ENCODE measurements around the gene CALN1. TPM values are rescaled to one million over a fixed set of nuclear protein-coding genes. Genes with fewer than 3 reads are reported as not detected.
A peak's percentile ranks its signal among the peaks of the same experiment; 100 is the strongest.

CALN1 gene
- polyA plus RNA-seq, 3 donors: under 0.01 TPM; not detected in 2

GRCh38 chr7:72058579-72058978 lies 353.6 kb downstream of the CALN1 start:
- H3K36me3 Mint-ChIP-seq: peaks cover 0 to 7% of the 10 kb centered on the region in 2 donors
- H3K9ac ChIP-seq (ENCODE audit: insufficient read depth, low read length, poor library complexity, severe bottlenecking): peak overlapping the region; percentile 55
- intact Hi-C loops (cut with micrococcal nuclease): no loop called here
- peak overlapping the region; percentile 46 to 95 (median 84) for H3K4me3 ChIP-seq (replicated peaks in 1 of 3; ENCODE audit: low read depth in 2 of 3, low read length in 3 of 3)
- peaks cover 32% of the 10 kb centered on the region for H3K4me1 Mint-ChIP-seq
- peak overlapping the region; percentile 45 to 72 (median 65) for H3K27ac Mint-ChIP-seq
- peak overlapping the region; percentile 81 to 92 for H3K4me3 Mint-ChIP-seq
- WGBS (ENCODE audit: insufficient coverage): 0% methylated on average over 6 of the region's 8 CpGs
- H3K27me3 Mint-ChIP-seq (ENCODE audit: low read depth in 3 of 3): peaks cover 0 to 1% (median 0%) of the 10 kb centered on the region in 3 donors
- peaks cover 9 to 13% (median 11%) of the 10 kb centered on the region in 7 donors for H3K9me3 Mint-ChIP-seq
- no peaks in the 10 kb centered on the region for H3K36me3 ChIP-seq (replicated peaks in 1 of 2; ENCODE audit: control insufficient read depth in 1 of 2, insufficient read depth in 2 of 2, low read length in 2 of 2)
- no peaks in the 10 kb centered on the region for H3K79me2 ChIP-seq (ENCODE audit: insufficient read depth, low read length)
- peak overlapping the region; percentile 44 to 72 for H3K27ac ChIP-seq (ENCODE audit: low read depth in 1 of 2, low read length in 2 of 2)
- peaks cover 20 to 34% of the 10 kb centered on the region in 2 donors for H3K4me1 ChIP-seq (ENCODE audit: control insufficient read depth in 1 of 2, insufficient read depth in 2 of 2, low read length in 2 of 2)
- H3K27me3 ChIP-seq (ENCODE audit: control insufficient read depth in 2 of 2, insufficient read depth in 2 of 2, low read length in 2 of 2): no peaks in the 10 kb centered on the region
- H2AFZ ChIP-seq (ENCODE audit: insufficient read depth, low read depth, low read length, poor library complexity, severe bottlenecking): peak overlapping the region; percentile 81
- DNase-seq: peak in 2 of 3 donors; percentile 12 to 21
- H3K4me2 ChIP-seq (replicated peaks; ENCODE audit: extremely low read depth, low read length, poor library complexity, severe bottlenecking): peak overlapping the region; percentile 72
- H3K9me3 ChIP-seq (replicated peaks in 1 of 2; ENCODE audit: control insufficient read depth in 1 of 2, insufficient read depth in 1 of 2, low read length in 2 of 2): peaks cover 6 to 7% of the 10 kb centered on the region in 2 donors
- H4K20me1 ChIP-seq (ENCODE audit: insufficient read depth, low read length): no peaks in the 10 kb centered on the region
- TF ChIP-seq CTCF (IDR thresholded peaks at IDR 0.05): no peak

GRCh38 chr7:72057796-72058195 lies 354.3 kb downstream of the CALN1 start:
- H3K4me3 ChIP-seq (replicated peaks in 1 of 3; ENCODE audit: low read depth in 2 of 3, low read length in 3 of 3): no peak overlapping the region
- intact Hi-C loops (cut with micrococcal nuclease): no loop called here
- H3K9ac ChIP-seq (ENCODE audit: insufficient read depth, low read length, poor library complexity, severe bottlenecking): no peak overlapping the region
- H3K4me2 ChIP-seq (replicated peaks; ENCODE audit: extremely low read depth, low read length, poor library complexity, severe bottlenecking): peak overlapping the region; percentile 35
- H3K4me3 Mint-ChIP-seq: no peak overlapping the region
- H3K27ac ChIP-seq (ENCODE audit: low read depth in 1 of 2, low read length in 2 of 2): no peak overlapping the region
- H3K4me1 Mint-ChIP-seq: peaks cover 38% of the 10 kb centered on the region
- no peak for DNase-seq
- no peaks in the 10 kb centered on the region for H3K36me3 ChIP-seq (replicated peaks in 1 of 2; ENCODE audit: control insufficient read depth in 1 of 2, insufficient read depth in 2 of 2, low read length in 2 of 2)
- no peaks in the 10 kb centered on the region for H4K20me1 ChIP-seq (ENCODE audit: insufficient read depth, low read length)
- peaks cover 0 to 7% of the 10 kb centered on the region in 2 donors for H3K36me3 Mint-ChIP-seq
- H3K9me3 Mint-ChIP-seq: peaks cover 9 to 13% (median 11%) of the 10 kb centered on the region in 7 donors
- no peak for TF ChIP-seq CTCF (IDR thresholded peaks at IDR 0.05)
- H3K9me3 ChIP-seq (replicated peaks in 1 of 2; ENCODE audit: control insufficient read depth in 1 of 2, insufficient read depth in 1 of 2, low read length in 2 of 2): peaks cover 6 to 7% of the 10 kb centered on the region in 2 donors
- H2AFZ ChIP-seq (ENCODE audit: insufficient read depth, low read depth, low read length, poor library complexity, severe bottlenecking): peak overlapping the region; percentile 62
- no peaks in the 10 kb centered on the region for H3K27me3 ChIP-seq (ENCODE audit: control insufficient read depth in 2 of 2, insufficient read depth in 2 of 2, low read length in 2 of 2)
- H3K4me1 ChIP-seq (ENCODE audit: control insufficient read depth in 1 of 2, insufficient read depth in 2 of 2, low read length in 2 of 2): peaks cover 26 to 40% of the 10 kb centered on the region in 2 donors
- H3K27me3 Mint-ChIP-seq (ENCODE audit: low read depth in 3 of 3): peaks cover 0 to 1% (median 0%) of the 10 kb centered on the region in 3 donors
- WGBS (ENCODE audit: insufficient coverage): 20% methylated on average over 1 of the region's 11 CpGs
- no peak overlapping the region for H3K27ac Mint-ChIP-seq
- no peaks in the 10 kb centered on the region for H3K79me2 ChIP-seq (ENCODE audit: insufficient read depth, low read length)

All from CD14-positive monocyte (primary cell).